ENCODE measurements around the gene POLR3E.

Gene POLR3E

DNA sequence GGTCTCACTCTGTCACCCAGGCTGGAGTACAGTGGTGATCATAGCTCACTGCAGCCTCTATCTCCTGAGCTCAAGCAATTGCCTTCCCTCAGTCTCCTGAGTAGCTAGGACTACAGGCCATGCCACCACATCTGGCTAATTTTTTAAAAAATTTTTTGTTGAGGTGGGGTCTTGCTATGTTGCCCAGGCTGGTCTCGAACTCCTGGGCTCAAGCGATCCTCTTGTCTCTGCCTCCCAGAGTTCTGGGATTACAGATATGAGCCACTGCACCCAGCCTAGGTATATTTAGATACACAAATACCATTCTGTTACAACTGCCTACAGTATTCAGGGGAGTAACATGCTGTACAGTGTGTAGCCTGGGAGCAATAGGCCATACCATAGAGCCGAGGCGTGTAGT lies 14.3 kb downstream of the POLR3E start:
- H3K4me3 ChIP-seq (replicated peaks; ENCODE audit: low read depth, low read length) = no peak overlapping the region
- TF ChIP-seq, protein P1, sequence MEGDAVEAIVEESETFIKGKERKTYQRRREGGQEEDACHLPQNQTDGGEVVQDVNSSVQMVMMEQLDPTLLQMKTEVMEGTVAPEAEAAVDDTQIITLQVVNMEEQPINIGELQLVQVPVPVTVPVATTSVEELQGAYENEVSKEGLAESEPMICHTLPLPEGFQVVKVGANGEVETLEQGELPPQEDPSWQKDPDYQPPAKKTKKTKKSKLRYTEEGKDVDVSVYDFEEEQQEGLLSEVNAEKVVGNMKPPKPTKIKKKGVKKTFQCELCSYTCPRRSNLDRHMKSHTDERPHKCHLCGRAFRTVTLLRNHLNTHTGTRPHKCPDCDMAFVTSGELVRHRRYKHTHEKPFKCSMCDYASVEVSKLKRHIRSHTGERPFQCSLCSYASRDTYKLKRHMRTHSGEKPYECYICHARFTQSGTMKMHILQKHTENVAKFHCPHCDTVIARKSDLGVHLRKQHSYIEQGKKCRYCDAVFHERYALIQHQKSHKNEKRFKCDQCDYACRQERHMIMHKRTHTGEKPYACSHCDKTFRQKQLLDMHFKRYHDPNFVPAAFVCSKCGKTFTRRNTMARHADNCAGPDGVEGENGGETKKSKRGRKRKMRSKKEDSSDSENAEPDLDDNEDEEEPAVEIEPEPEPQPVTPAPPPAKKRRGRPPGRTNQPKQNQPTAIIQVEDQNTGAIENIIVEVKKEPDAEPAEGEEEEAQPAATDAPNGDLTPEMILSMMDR (IDR thresholded peaks at IDR 0.05; ENCODE audit: insufficient read depth, low read length, poor library complexity, severe bottlenecking) = no peak
- H3K27me3 ChIP-seq (replicated peaks; ENCODE audit: control insufficient read depth, insufficient read depth, low read length) = no peaks in the 10 kb centered on the region
- peaks cover 47% of the 10 kb centered on the region for H3K36me3 ChIP-seq (ENCODE audit: control insufficient read depth, insufficient read depth, low read length)
- DNase-seq (ENCODE audit: extremely low read depth, insufficient read length) = no peak

- no peak overlapping the region for H3K4me3 ChIP-seq (replicated peaks; ENCODE audit: low read depth, low read length)
- peaks cover 43% of the 10 kb centered on the region for H3K36me3 ChIP-seq (ENCODE audit: control insufficient read depth, insufficient read depth, low read length)
- H3K27me3 ChIP-seq (replicated peaks; ENCODE audit: control insufficient read depth, insufficient read depth, low read length) = no peaks in the 10 kb centered on the region
- no peak for DNase-seq (ENCODE audit: extremely low read depth, insufficient read length)
- TF ChIP-seq, protein P1 (IDR thresholded peaks at IDR 0.05; ENCODE audit: insufficient read depth, low read length, poor library complexity, severe bottlenecking) = no peak
Measured at GRCh38 chr16:22312897-22313781, 15.9 kb downstream of the POLR3E start.

DNA sequence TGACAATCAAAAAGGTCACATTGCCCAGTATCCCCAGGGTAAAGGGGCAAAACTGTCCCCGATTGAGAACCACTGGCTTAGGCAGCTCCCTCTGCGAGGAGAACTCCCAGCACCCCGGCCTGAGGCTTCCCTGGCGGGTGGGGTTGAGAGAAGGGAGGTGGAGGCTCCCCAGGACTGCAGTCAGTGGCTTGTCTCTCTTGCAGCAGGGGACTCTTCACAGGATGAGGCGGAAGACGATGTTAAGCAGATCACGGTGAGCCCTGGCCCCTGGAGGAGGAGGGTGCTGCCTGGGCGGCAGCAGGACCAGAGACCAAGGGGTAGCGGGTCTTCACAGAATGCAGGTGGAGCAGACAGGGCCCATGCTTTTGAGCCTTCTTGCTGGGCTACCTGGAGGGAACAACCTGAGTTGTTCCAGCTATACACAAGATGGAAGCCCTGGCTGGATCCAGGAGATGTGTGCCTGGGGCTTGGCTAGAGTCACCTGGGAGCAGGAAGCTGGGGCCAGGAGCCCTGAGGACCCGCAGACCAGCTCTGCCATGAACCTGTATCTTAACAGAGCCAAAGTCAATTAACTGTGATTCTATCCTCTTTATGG lies 16.8 kb downstream of the POLR3E start:
- TF ChIP-seq, protein P1 (IDR thresholded peaks at IDR 0.05; ENCODE audit: insufficient read depth, low read length, poor library complexity, severe bottlenecking) = no peak
- Histone ChIP-seq H3K27me3 (replicated peaks; ENCODE audit: control insufficient read depth, insufficient read depth, low read length) (no peaks in the 10 kb centered on the region), H3K36me3 (ENCODE audit: control insufficient read depth, insufficient read depth, low read length) (peaks cover 43% of the 10 kb centered on the region), H3K4me3 (replicated peaks; ENCODE audit: low read depth, low read length) (no peak overlapping the region)
- DNase-seq (ENCODE audit: extremely low read depth, insufficient read length) = no peak

GRCh38 chr16:22314661-22315626 lies 17.7 kb downstream of the POLR3E start:
- DNase-seq (ENCODE audit: extremely low read depth, insufficient read length) = no peak
- H3K36me3 ChIP-seq (ENCODE audit: control insufficient read depth, insufficient read depth, low read length) = peaks cover 35% of the 10 kb centered on the region

GRCh38 chr16:22315979-22316378 lies 18.8 kb downstream of the POLR3E start:
- peaks cover 34% of the 10 kb centered on the region for H3K36me3 ChIP-seq (ENCODE audit: control insufficient read depth, insufficient read depth, low read length)

More at GRCh38 chr16:22314661-22315626, 17.7 kb downstream of the POLR3E start:
- H3K27me3 ChIP-seq (replicated peaks; ENCODE audit: control insufficient read depth, insufficient read depth, low read length) = no peaks in the 10 kb centered on the region
- no peak overlapping the region for H3K4me3 ChIP-seq (replicated peaks; ENCODE audit: low read depth, low read length)
- TF ChIP-seq, protein P1 (IDR thresholded peaks at IDR 0.05; ENCODE audit: insufficient read depth, low read length, poor library complexity, severe bottlenecking) = no peak

More at GRCh38 chr16:22315979-22316378, 18.8 kb downstream of the POLR3E start:
- DNase-seq (ENCODE audit: extremely low read depth, insufficient read length) = no peak
- Histone ChIP-seq H3K4me3 (replicated peaks; ENCODE audit: low read depth, low read length) (no peak overlapping the region), H3K27me3 (replicated peaks; ENCODE audit: control insufficient read depth, insufficient read depth, low read length) (no peaks in the 10 kb centered on the region)
- TF ChIP-seq, protein P1 (IDR thresholded peaks at IDR 0.05; ENCODE audit: insufficient read depth, low read length, poor library complexity, severe bottlenecking) = no peak
